Measurements from ENCODE around the gene PRCD.

GRCh38 chr17:76568811-76569221 is 29.0 kb downstream of the PRCD start:
- TF ChIP-seq, protein P1, sequence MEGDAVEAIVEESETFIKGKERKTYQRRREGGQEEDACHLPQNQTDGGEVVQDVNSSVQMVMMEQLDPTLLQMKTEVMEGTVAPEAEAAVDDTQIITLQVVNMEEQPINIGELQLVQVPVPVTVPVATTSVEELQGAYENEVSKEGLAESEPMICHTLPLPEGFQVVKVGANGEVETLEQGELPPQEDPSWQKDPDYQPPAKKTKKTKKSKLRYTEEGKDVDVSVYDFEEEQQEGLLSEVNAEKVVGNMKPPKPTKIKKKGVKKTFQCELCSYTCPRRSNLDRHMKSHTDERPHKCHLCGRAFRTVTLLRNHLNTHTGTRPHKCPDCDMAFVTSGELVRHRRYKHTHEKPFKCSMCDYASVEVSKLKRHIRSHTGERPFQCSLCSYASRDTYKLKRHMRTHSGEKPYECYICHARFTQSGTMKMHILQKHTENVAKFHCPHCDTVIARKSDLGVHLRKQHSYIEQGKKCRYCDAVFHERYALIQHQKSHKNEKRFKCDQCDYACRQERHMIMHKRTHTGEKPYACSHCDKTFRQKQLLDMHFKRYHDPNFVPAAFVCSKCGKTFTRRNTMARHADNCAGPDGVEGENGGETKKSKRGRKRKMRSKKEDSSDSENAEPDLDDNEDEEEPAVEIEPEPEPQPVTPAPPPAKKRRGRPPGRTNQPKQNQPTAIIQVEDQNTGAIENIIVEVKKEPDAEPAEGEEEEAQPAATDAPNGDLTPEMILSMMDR (IDR thresholded peaks at IDR 0.05), result no peak
- no peak for TF ChIP-seq EZH2 (IDR thresholded peaks at IDR 0.05; ENCODE audit: borderline replicate concordance, insufficient read depth, low read depth, low read length, poor library complexity, severe bottlenecking)
